Measurements from ENCODE around the gene BABAM2. TPM values are rescaled to one million over a fixed set of nuclear protein-coding genes. Genes with fewer than 3 reads are reported as not detected.

The BABAM2 gene
- total and polyA plus RNA-seq, 2 experiments from 2014 or later, result 28.8 to 43.6 TPM

DNA sequence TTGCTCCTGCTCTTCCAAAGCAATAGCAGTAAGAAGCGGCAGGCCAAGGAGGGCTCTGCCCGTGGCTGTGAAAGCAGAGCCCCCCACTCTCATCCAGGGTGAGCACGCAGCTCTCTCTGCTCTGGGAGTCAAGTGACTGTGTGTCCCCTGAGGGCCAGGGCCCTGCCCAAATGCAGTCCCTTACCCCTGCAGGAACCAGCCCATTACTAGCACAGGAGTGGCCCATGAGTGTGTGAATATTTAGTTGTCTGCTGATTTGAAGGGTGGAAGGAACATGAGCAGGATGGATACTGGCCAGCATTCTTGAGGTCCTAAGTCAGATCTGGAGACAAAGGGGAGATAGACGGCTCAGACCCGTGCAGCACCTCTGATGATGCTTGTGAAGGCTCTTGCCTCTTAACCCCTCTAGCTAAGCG is 432.5 kb downstream of the BABAM2 start:
- Histone ChIP-seq H3K4me3 (no peak overlapping the region), H3K9me3 (ENCODE audit: low read depth) (no peaks in the 10 kb centered on the region), H3K79me2 (no peaks in the 10 kb centered on the region), H3K4me2 (no peak overlapping the region), H3K36me3 (replicated peaks; ENCODE audit: insufficient read depth, low read depth) (no peaks in the 10 kb centered on the region), H3K27ac (no peak overlapping the region), H3K4me1 (ENCODE audit: insufficient read depth) (peaks cover 12% of the 10 kb centered on the region), H3K27me3 (no peaks in the 10 kb centered on the region), H3K9me2 (replicated peaks; ENCODE audit: insufficient read depth) (no peaks in the 10 kb centered on the region), H4K20me1 (ENCODE audit: insufficient read depth, poor library complexity, severe bottlenecking) (no peaks in the 10 kb centered on the region), H2AFZ (no peak overlapping the region)
- DNase-seq (ENCODE audit: low spot score), result no peak
- 81% methylated on average over 6 of the region's 6 CpGs for WGBS (ENCODE audit: low lambda C conversion rate, missing lambda C conversion rate)
- TF ChIP-seq EZH2phosphoT487 (IDR thresholded peaks at IDR 0.05; ENCODE audit: low read depth, severe bottlenecking, unreplicated experiment) (no peak), EZH2 (IDR thresholded peaks at IDR 0.05; ENCODE audit: borderline replicate concordance) (no peak)
- TF ChIP-seq, protein P1, sequence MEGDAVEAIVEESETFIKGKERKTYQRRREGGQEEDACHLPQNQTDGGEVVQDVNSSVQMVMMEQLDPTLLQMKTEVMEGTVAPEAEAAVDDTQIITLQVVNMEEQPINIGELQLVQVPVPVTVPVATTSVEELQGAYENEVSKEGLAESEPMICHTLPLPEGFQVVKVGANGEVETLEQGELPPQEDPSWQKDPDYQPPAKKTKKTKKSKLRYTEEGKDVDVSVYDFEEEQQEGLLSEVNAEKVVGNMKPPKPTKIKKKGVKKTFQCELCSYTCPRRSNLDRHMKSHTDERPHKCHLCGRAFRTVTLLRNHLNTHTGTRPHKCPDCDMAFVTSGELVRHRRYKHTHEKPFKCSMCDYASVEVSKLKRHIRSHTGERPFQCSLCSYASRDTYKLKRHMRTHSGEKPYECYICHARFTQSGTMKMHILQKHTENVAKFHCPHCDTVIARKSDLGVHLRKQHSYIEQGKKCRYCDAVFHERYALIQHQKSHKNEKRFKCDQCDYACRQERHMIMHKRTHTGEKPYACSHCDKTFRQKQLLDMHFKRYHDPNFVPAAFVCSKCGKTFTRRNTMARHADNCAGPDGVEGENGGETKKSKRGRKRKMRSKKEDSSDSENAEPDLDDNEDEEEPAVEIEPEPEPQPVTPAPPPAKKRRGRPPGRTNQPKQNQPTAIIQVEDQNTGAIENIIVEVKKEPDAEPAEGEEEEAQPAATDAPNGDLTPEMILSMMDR (IDR thresholded peaks at IDR 0.05; ENCODE audit: poor library complexity), result no peak

GRCh38 chr2:28325173-28325566 is 434.6 kb downstream of the BABAM2 start:
- Histone ChIP-seq H3K9me2 (replicated peaks; ENCODE audit: insufficient read depth) (no peaks in the 10 kb centered on the region), H3K9me3 (ENCODE audit: low read depth) (no peaks in the 10 kb centered on the region), H3K4me3 (no peak overlapping the region), H3K36me3 (replicated peaks; ENCODE audit: insufficient read depth, low read depth) (no peaks in the 10 kb centered on the region), H3K27me3 (no peaks in the 10 kb centered on the region), H3K4me2 (no peak overlapping the region), H3K27ac (no peak overlapping the region), H3K4me1 (ENCODE audit: insufficient read depth) (peaks cover 16% of the 10 kb centered on the region), H3K79me2 (no peaks in the 10 kb centered on the region), H4K20me1 (ENCODE audit: insufficient read depth, poor library complexity, severe bottlenecking) (no peaks in the 10 kb centered on the region), H2AFZ (no peak overlapping the region)
- no peak for DNase-seq (ENCODE audit: low spot score)
- WGBS (ENCODE audit: low lambda C conversion rate, missing lambda C conversion rate), result 88% methylated on average over 5 of the region's 5 CpGs
- TF ChIP-seq EZH2phosphoT487 (IDR thresholded peaks at IDR 0.05; ENCODE audit: low read depth, severe bottlenecking, unreplicated experiment) (no peak), EZH2 (IDR thresholded peaks at IDR 0.05; ENCODE audit: borderline replicate concordance) (no peak)
- TF ChIP-seq, protein P1 (IDR thresholded peaks at IDR 0.05; ENCODE audit: poor library complexity), result no peak

DNA sequence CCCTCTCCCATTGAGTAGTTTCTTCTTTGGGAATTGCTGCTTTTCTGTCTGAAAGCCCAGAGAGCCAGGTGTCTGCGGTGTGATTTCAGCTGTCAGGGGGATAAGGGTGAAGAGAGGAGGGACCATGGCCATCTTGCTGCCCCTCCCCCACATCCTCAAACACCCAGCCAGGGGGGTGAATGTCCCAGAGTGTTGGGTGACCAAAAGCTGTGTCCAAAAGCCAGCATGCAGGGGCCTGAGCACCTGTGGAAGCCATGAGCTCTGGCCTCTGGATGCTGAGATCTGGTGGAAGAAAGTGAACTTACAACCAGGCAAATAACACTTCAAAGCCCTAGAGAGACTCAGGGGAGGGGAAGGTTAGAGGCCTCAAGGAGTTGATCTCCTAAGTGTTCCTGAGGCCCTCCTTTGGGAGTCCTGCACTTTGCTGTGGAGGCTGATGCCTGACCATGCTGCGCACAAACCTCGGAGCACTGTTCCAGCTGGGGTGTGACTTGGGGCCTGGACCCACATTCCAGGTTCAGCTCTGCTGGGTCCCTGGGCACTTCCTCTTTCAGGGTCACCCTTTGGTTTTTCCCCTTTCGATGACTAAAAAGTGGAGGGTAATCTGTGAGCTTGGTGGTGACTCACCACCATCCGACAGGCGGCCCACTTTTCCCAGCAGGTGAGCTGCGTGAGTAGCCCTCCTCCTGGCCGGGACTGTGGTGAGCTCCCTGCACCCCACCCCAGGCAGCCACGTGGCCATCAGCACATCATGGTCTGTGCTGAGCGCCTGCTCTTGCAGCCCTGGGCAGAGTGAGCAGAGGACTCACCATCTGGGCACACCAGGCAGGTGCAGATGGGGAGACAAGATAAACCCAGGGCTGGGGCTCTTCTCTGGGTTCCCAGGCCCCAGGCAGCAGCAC is 435.3 kb downstream of the BABAM2 start:
- peaks cover 16% of the 10 kb centered on the region for H3K4me1 ChIP-seq (ENCODE audit: insufficient read depth)
- H3K36me3 ChIP-seq (replicated peaks; ENCODE audit: insufficient read depth, low read depth), result no peaks in the 10 kb centered on the region
- 86% methylated on average over 10 of the region's 10 CpGs for WGBS (ENCODE audit: low lambda C conversion rate, missing lambda C conversion rate)
- no peak overlapping the region for H2AFZ ChIP-seq
- H3K4me2 ChIP-seq, result no peak overlapping the region
- H3K9me2 ChIP-seq (replicated peaks; ENCODE audit: insufficient read depth), result no peaks in the 10 kb centered on the region
- H3K4me3 ChIP-seq, result no peak overlapping the region
- no peak for TF ChIP-seq EZH2 (IDR thresholded peaks at IDR 0.05; ENCODE audit: borderline replicate concordance)
- TF ChIP-seq EZH2phosphoT487 (IDR thresholded peaks at IDR 0.05; ENCODE audit: low read depth, severe bottlenecking, unreplicated experiment), result no peak
- TF ChIP-seq, protein P1 (IDR thresholded peaks at IDR 0.05; ENCODE audit: poor library complexity), result no peak
- no peak for DNase-seq (ENCODE audit: low spot score)
- no peaks in the 10 kb centered on the region for H3K79me2 ChIP-seq
- no peaks in the 10 kb centered on the region for H4K20me1 ChIP-seq (ENCODE audit: insufficient read depth, poor library complexity, severe bottlenecking)
- H3K27me3 ChIP-seq, result no peaks in the 10 kb centered on the region
- no peaks in the 10 kb centered on the region for H3K9me3 ChIP-seq (ENCODE audit: low read depth)
- H3K27ac ChIP-seq, result no peak overlapping the region

Measured in hepatocyte (in vitro differentiated cells).